AG09319 (cell line): ENCODE results near the gene AKAP11.

Experiments used
- DNase-seq: peaks from one replicate; pipeline ENCODE4 v3.0.0-alpha.2; 2010; ENCODE audit warnings: low read depth; ENCODE audit errors: extremely low read depth
- CTCF ChIP-seq: IDR thresholded peaks from 2 replicates; pipeline ENCODE4 v1.5.1; 2011; ENCODE audit warnings: low read depth, mild to moderate bottlenecking, inconsistent platforms, low read length, moderate library complexity

The AKAP11 gene

GRCh38 chr13:42354241-42355091 lies 82.5 kb downstream of the AKAP11 start:
- no peak for TF ChIP-seq CTCF
- no peak for DNase-seq

- TF ChIP-seq CTCF: no peak
- DNase-seq: no peak
These were observed 83.1 kb downstream of the AKAP11 start for GRCh38 chr13:42355092-42355485.

- no peak for TF ChIP-seq CTCF
- DNase-seq: no peak
These were observed 83.7 kb downstream of the AKAP11 start for GRCh38 chr13:42355491-42356183.

GRCh38 chr13:42356184-42356575 lies 84.2 kb downstream of the AKAP11 start:
- DNase-seq: no peak
- no peak for TF ChIP-seq CTCF

GRCh38 chr13:42360046-42360574 lies 88.2 kb downstream of the AKAP11 start:
- TF ChIP-seq CTCF: no peak
- DNase-seq: no peak

- DNase-seq: no peak
- TF ChIP-seq CTCF: no peak
These were observed 89.7 kb downstream of the AKAP11 start for GRCh38 chr13:42361701-42362100.

- no peak for TF ChIP-seq CTCF
- no peak for DNase-seq
These were observed 92.1 kb downstream of the AKAP11 start for GRCh38 chr13:42363941-42364612.
